ENCODE results near the gene HMCN2.

Gene HMCN2

GRCh38 chr9:130294664-130295063 lies 29.1 kb downstream of the HMCN2 start:
- DNase-seq = no peak

- no peak for DNase-seq
Observed at GRCh38 chr9:130295431-130295830, 29.9 kb downstream of the HMCN2 start.

DNA sequence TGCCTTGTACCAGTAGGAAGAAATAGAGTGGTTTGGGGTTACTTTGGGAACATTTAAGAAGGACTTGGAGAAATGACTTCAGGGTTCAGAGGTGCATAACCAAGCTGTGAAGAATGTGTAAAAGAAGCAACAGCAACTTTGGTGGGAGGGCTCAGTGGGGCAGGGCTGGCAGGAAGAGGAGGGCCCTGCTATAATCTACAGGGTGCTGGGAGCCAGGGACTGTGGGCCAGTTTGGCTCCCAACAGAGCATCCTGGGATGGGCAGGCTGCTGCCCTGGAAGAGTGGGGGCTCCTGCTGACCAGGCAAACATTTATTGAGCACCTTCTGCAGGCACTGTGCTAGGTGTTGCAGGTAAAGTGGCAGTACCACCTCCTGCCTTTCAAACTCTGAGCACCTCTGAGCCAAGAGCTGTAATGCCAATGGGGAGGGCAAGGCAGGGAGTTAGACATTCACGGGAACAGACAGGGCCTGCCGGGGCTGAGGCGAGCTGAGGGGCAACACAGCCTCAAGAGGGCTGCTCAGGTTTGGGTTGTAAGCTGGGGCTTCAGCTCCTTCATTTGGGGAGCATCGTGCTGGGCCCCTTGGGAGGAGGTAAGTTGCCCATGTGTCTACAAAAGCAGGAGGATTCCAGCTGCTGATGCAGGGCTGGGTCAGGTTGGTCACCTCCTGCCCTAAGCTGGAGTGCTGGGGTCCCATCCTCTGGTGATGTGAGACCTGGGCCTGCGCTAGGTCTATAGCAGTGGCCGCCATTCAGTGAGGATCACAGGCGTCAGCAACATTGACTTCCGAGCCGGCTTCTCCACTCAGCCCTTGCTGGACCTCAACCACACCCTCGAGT lies 30.6 kb downstream of the HMCN2 start:
- no peak for DNase-seq

- no peak for DNase-seq
Observed at GRCh38 chr9:130296783-130297055, 31.2 kb downstream of the HMCN2 start.

DNA sequence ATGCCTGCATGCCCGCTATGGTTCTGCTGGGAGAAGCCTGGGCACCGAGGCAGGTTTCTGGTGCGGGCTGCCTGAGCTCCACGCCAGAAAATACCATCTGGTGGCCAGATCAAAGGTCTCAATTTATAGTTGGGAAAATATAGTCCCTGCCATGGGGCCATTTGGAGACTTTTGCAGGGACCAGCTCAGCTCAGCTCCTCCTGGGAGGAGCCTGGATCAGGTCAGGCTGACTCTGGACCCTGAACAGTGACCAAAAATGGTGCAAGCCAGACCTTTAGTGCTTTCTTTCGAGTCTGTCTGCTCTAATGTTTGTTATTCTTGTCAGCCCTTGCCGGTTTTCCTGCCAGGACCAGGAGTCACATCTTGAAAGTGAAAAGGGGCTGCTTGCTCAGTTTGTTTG lies 31.8 kb downstream of the HMCN2 start:
- no peak for DNase-seq

GRCh38 chr9:130298662-130299279 lies 33.2 kb downstream of the HMCN2 start:
- DNase-seq = no peak

- DNase-seq = no peak
Observed at GRCh38 chr9:130299785-130300615, 34.4 kb downstream of the HMCN2 start.

DNA sequence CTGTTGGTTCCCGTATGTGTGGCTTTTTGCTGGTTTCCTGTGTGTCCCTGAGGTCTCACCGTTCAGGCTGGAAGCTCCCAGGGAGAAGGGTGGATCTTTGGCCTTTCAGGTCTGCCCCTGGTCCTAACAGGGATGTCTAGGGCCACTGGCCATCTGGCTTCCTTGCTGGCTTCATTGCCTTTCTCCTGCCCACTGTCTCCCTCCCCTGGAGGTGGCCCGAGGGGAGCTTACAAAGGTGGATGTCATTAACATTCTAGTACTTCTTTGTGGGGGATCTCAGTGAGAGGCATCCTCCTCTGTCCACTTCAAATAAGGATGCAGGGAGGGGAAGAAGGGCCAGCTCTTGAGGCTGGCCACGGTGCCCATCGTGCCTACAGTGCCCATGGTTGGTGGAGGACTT lies 35.2 kb downstream of the HMCN2 start:
- DNase-seq = no peak

- no peak for DNase-seq
Observed at GRCh38 chr9:130301483-130302286, 36.1 kb downstream of the HMCN2 start.

GRCh38 chr9:130302785-130303612 lies 37.4 kb downstream of the HMCN2 start:
- DNase-seq = no peak

DNA sequence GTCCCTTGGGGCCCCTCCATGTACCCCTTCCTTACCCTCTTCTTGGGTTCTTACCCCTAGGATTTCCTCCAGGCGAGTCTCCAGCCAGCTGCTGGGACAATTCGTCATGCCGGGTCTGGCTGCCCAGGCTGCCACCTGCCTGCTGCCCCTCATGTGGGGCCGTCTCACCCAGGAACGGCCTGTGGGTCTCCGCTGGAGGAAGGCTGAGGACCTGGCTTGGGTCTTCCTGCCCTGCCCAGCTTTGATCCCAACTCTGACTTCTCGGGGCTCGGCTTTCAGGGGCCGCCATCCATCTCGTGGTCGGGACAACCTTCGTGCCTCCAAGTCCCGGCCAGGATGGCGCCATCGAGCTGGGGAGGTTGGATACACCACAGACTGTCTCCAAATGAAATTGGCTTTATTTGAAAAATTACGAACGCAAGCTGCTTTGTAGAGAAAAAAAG lies 38.1 kb downstream of the HMCN2 start:
- DNase-seq = no peak

DNA sequence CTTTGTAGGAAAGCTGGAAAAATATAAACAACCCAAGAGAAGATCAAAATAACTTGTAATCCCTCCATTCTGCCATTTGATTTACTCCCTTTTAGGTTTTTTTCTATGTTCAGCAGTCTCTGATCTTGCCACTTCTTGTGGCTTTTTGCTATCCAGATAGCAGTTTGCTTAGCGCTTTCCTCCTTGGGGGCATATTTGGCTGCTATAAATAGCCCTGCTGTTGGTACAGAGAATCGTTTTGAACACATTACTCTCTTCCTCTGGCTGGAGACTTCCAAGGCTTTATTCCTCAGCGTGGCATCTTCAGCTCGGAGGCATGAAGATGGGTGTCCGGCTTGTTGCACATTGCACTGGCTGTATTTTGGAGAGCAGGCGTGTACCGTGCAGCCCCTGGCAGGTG lies 38.6 kb downstream of the HMCN2 start:
- no peak for DNase-seq

DNA sequence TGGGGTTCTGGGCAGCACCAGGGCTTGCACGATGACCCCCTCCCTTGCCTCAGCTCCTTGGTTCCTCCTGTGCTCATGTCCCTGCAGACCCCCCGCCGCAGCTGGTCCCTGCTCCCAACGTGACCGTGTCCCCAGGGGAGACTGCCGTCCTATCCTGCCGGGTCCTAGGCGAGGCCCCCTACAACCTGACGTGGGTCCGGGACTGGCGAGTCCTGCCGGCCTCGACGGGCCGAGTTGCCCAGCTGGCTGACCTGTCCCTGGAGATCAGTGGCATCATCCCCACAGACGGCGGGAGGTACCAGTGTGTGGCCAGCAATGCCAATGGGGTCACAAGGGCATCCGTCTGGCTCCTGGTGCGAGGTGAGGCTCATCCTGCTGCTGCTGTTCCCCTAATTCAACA lies 39.1 kb downstream of the HMCN2 start:
- no peak for DNase-seq

DNA sequence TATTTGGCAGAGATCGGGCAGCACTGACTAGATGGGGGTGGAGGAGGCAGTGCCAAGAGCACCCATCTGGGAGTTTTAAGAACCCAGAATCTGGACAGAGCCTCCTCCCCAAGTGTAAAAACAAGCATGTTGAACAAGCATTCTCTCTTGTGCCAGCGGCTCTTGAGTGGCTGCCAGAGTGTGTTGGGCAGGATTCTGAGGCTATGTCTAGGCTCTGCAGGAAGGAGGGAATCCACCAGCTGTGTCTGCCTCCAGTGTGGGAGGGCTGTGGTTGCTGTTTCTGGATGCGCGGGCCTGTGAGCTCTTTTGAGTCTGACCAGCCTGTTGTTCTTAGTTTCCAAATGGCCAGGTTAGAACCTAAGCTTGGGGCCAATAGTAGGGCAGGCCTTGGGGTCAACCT lies 39.8 kb downstream of the HMCN2 start:
- DNase-seq = no peak

DNA sequence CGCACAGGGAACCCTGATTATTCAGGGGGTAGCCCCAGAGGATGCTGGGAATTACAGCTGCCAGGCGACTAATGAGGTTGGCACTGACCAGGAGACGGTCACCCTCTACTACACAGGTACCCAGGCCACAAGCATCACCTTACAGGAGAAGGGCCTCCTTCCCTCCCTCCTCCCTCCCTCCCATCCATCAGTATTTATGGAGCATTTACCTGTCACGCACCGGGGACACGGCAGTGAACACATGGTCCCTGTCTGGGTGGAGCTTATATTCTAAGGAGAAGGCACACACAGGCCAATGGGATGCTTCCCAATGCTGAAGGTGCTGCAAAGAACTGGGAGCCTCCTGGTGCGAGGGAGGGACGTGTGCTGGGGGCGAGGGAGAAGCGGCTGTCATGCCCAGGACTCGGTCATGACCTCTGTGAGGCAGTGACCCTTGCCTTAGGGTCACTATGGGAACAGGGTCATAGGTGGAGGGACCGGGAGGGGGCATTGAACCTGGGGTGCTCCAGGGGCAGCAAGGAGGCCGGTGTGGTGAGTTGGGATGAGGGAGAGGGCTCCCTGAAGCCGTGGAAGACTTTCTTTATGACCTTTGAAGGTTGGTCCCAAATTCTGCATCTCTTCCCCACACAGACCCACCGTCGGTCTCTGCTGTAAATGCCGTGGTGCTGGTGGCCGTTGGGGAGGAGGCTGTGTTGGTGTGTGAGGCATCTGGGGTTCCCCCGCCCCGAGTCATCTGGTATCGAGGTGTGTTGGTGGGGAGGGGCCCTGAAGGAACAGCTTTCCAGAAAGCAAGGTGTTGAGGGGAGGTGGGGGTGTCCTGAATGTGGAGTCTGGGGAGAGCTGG lies 41.5 kb downstream of the HMCN2 start:
- DNase-seq = no peak

- DNase-seq = no peak
Observed at GRCh38 chr9:130307667-130307943, 42.0 kb downstream of the HMCN2 start.

DNA sequence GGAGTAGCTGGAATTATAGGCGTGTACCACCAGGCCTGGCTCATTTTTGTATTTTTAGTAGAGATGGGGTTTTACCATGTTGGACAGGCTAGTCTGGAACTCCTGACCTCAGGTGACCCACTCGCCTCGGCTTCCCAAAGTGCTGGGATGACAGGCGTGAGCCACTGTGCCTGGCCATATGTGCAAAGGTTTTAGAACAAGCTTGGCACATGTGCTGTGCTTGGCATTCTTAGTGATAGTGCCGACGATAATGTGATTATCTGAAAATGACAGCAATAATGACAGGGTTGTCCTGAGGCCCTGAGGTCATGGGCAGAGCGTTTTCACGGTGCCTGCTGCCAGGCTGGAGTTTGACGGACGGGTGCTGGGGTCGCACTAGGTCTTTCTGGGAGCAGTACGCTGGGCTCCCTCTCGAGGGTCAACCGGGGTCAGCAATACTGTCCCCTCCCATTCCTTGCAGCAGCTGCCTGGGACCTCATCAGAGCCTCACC lies 42.6 kb downstream of the HMCN2 start:
- no peak for DNase-seq

DNA sequence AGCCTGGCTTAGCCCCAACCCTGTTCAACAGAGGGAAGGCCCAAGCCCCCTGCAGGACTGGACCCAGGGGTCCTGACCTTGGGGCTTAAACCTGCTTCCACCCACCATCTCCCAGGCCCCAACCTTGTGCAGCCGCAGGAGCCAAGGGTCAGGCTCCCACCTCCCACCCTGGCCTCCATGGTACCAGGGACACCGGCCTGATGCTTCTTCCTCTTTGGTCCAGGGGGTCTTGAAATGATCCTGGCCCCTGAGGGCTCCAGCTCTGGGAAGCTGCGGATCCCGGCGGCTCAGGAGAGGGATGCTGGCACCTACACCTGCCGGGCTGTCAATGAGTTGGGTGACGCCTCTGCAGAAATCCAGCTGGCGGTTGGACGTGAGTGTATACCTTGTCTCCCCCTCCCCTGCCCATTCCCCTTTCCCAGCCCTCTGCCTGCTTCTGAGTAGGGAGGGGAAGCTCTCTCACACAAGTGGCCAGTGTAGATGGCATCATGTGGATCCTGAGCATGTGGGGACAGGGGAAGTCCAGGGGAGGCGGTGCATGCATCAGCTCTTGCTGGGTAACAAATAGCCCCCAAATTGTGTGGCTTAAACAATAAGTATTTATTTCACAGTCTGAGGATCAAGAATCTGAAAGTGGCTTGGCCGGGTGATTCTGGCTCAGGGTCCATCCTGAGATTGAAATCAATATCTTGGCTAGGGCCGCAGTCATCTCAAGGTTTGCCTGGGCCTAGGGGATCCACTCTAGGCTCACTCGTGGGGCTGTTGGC lies 44.3 kb downstream of the HMCN2 start:
- no peak for DNase-seq

GRCh38 chr9:130310456-130310855 lies 44.9 kb downstream of the HMCN2 start:
- no peak for DNase-seq

- DNase-seq = no peak
Observed at GRCh38 chr9:130311003-130311402, 45.4 kb downstream of the HMCN2 start.

All from bone marrow (tissue), 2 donors.